Smooth muscle cell (in vitro differentiated cells): Measurements from ENCODE around the gene EIF4G3. TPM values are rescaled to one million over a fixed set of nuclear protein-coding genes. Genes with fewer than 3 reads are reported as not detected.

Experiments used
- DNase-seq: peaks from one replicate; lab custom pipeline; 2025; ENCODE audit not compliant: unreplicated experiment; lab: John Stamatoyannopoulos, UW
- H2AFZ ChIP-seq: fragments of 200-600 bp; sonication (generic); 2 replicates; pipeline ENCODE4 v1.6.0; 2016; ENCODE audit warnings: antibody characterized with exemption, low read depth, mild to moderate bottlenecking
- H3F3A ChIP-seq: fragments of 200-600 bp; sonication (generic); 2 replicates; pipeline ENCODE4 v1.6.0; 2017; ENCODE audit warnings: antibody characterized with exemption, low read depth
- H3K27ac ChIP-seq: fragments of 200-600 bp; sonication (generic); 2 replicates; pipeline ENCODE4 v1.5.1; 2016; ENCODE audit warnings: low read depth, mild to moderate bottlenecking
- H3K27me3 ChIP-seq: fragments of 200-600 bp; sonication (generic); 2 replicates; pipeline ENCODE4 v1.6.1; 2016; ENCODE audit warnings: low read depth, mild to moderate bottlenecking
- H3K36me3 ChIP-seq: fragments of 200-600 bp; sonication (generic); 2 replicates; pipeline ENCODE4 v1.5.1; 2016; ENCODE audit warnings: low read depth
- H3K4me1 ChIP-seq: fragments of 200-600 bp; sonication (generic); 2 replicates; pipeline ENCODE4 v1.5.1; 2016; ENCODE audit warnings: low read depth
- H3K4me2 ChIP-seq: fragments of 200-600 bp; sonication (generic); 2 replicates; pipeline ENCODE4 v1.6.0; 2016; ENCODE audit warnings: mild to moderate bottlenecking
- H3K4me3 ChIP-seq: fragments of 200-600 bp; sonication (generic); 2 replicates; pipeline ENCODE4 v1.5.1; 2016; ENCODE audit warnings: mild to moderate bottlenecking
- H3K79me2 ChIP-seq: fragments of 200-600 bp; sonication (generic); 2 replicates; pipeline ENCODE4 v1.6.0; 2016; ENCODE audit warnings: low read depth, mild to moderate bottlenecking
- H3K9ac ChIP-seq: fragments of 200-600 bp; sonication (generic); 2 replicates; pipeline ENCODE4 v1.6.0; 2016; ENCODE audit warnings: low read depth
- H3K9me3 ChIP-seq: fragments of 200-600 bp; sonication (generic); replicated peaks from 2 replicates; pipeline ENCODE4 v1.5.1; 2016; ENCODE audit warnings: low read depth
- H4K20me1 ChIP-seq: fragments of 200-600 bp; sonication (generic); 2 replicates; pipeline ENCODE4 v1.6.0; 2016; ENCODE audit warnings: low read depth
- CTCF ChIP-seq: fragments of 200-600 bp; sonication (generic); IDR thresholded peaks from 2 replicates; pipeline ENCODE4 v1.5.1; 2017; ENCODE audit warnings: borderline replicate concordance, mild to moderate bottlenecking, antibody characterized with exemption; ENCODE audit not compliant: insufficient read depth, poor library complexity, severe bottlenecking
- WGBS: methylation state at CpG from one replicate; pipeline ENCODE4 v1.1.7; 2016; ENCODE audit warnings: low lambda C conversion rate; 5-methylcytosine and 5-hydroxymethylcytosine counted together
- polyA plus RNA-seq: library from polyadenylated mRNA; unstranded; fragments of >200 nt; fragmentation: Nextera tagmentation; extraction: Ambion mirVana; gene quantifications from 2 replicates; pipeline ENCODE4 v1.2.1, GENCODE V29; 2016
- total RNA-seq: library from RNA; depleted of rRNA; stranded (reverse); fragments of >200 nt; gene quantifications from 2 replicates; pipeline ENCODE4 v1.2.3, GENCODE V29; 2014

Gene EIF4G3
- total and polyA plus RNA-seq, 2 experiments from 2014 or later: 31.5 to 49.5 TPM

GRCh38 chr1:20785907-20786252 lies 390.8 kb downstream of the EIF4G3 start:
- TF ChIP-seq CTCF: no peak
- Histone ChIP-seq H3K4me2 (peak overlapping the region; percentile 91), H3K79me2 (peaks cover 51% of the 10 kb centered on the region), H3K27ac (peak overlapping the region; percentile 97), H3K27me3 (no peaks in the 10 kb centered on the region), H3K4me3 (peak overlapping the region; percentile 83), H3K4me1 (peaks cover 15% of the 10 kb centered on the region), H3F3A (peaks cover 9% of the 10 kb centered on the region), H3K36me3 (no peaks in the 10 kb centered on the region), H3K9ac (peak overlapping the region; percentile 96), H3K9me3 (no peaks in the 10 kb centered on the region), H4K20me1 (peaks cover 55% of the 10 kb centered on the region), H2AFZ (no peak overlapping the region)
- no peak for DNase-seq
- WGBS: 1% methylated on average over 16 of the region's 16 CpGs

- H3F3A ChIP-seq: peaks cover 4% of the 10 kb centered on the region
- no peak overlapping the region for H3K27ac ChIP-seq
- H3K4me3 ChIP-seq: no peak overlapping the region
- no peaks in the 10 kb centered on the region for H3K9me3 ChIP-seq
- no peak overlapping the region for H2AFZ ChIP-seq
- no peaks in the 10 kb centered on the region for H3K4me1 ChIP-seq
- peaks cover 89% of the 10 kb centered on the region for H3K79me2 ChIP-seq
- H4K20me1 ChIP-seq: peaks cover 97% of the 10 kb centered on the region
- 97% methylated on average over 4 of the region's 4 CpGs for whole genome bisulfite sequencing
- DNase-seq: no peak
- H3K9ac ChIP-seq: no peak overlapping the region
- H3K36me3 ChIP-seq: peaks cover 35% of the 10 kb centered on the region
- TF ChIP-seq CTCF: no peak
- no peaks in the 10 kb centered on the region for H3K27me3 ChIP-seq
- no peak overlapping the region for H3K4me2 ChIP-seq
Observed at GRCh38 chr1:20775700-20776099, 401.0 kb downstream of the EIF4G3 start.

DNA sequence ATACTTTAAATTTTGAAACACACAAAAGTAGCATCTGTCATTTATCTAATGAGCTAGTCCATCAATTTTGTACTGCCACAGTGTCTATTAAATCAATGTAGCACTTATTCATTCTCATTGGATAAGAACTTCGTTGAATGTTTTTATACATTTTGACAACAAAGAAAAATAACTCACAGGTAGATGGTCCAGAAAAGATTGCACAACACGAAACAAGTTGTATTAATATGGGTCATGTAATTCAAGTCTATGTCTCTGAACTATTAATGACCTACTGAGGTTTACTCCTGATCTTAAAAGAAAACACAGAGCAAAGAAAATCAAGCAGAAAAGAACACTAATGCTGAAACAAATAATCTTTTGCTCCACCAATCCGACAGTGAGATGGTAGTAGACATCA lies 404.9 kb downstream of the EIF4G3 start:
- H3K36me3 ChIP-seq: peaks cover 42% of the 10 kb centered on the region
- no peak for DNase-seq
- no peak overlapping the region for H3K27ac ChIP-seq
- H4K20me1 ChIP-seq: peaks cover 66% of the 10 kb centered on the region
- H3K27me3 ChIP-seq: no peaks in the 10 kb centered on the region
- H2AFZ ChIP-seq: no peak overlapping the region
- no peaks in the 10 kb centered on the region for H3K9me3 ChIP-seq
- H3K4me2 ChIP-seq: no peak overlapping the region
- H3F3A ChIP-seq: no peaks in the 10 kb centered on the region
- no peak overlapping the region for H3K4me3 ChIP-seq
- no peak overlapping the region for H3K9ac ChIP-seq
- H3K4me1 ChIP-seq: no peaks in the 10 kb centered on the region
- WGBS: 99% methylated on average over 3 of the region's 3 CpGs
- peaks cover 50% of the 10 kb centered on the region for H3K79me2 ChIP-seq
- no peak for TF ChIP-seq CTCF

DNA sequence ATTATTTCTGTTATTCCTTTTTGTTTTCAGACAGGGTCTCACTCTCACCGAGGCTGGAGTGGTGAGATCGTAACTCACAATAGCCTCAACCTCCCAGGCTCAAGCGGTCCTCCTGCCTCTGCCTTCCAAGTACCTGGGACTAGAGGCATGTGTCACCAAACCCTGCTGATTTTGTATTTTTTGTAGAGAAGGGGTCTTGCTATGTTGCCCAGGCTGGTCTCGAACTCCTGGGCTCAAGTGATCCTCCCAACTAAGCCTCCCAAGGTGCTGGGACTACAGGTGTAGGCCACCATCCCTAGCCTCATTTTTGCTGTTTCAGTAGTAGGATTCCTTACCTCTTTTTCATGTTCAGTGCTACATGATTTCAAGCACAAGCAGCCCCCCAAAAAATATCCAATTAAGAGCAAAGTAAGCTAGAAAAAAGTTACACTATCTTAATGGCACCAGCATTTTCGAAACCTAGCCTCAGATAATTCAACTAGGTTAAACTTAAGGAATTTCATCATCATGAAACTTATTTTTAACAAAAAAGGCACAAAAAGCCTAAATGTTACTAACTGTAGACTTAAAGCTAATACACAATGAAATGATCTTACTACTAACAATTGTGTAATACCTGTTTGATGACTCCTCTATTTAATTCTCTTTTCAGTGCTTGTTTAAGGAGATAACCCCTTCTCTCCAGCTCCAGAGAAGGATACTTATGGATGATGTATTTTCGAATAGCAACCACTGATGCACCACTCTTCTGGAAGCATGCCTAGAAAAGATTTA lies 406.2 kb downstream of the EIF4G3 start:
- no peak overlapping the region for H3K9ac ChIP-seq
- peaks cover 40% of the 10 kb centered on the region for H3K36me3 ChIP-seq
- no peaks in the 10 kb centered on the region for H3K4me1 ChIP-seq
- WGBS: 97% methylated on average over 6 of the region's 6 CpGs
- H3K9me3 ChIP-seq: no peaks in the 10 kb centered on the region
- no peak overlapping the region for H2AFZ ChIP-seq
- H3K79me2 ChIP-seq: peaks cover 37% of the 10 kb centered on the region
- H3K27ac ChIP-seq: no peak overlapping the region
- no peak overlapping the region for H3K4me2 ChIP-seq
- H3F3A ChIP-seq: no peaks in the 10 kb centered on the region
- peaks cover 53% of the 10 kb centered on the region for H4K20me1 ChIP-seq
- H3K4me3 ChIP-seq: no peak overlapping the region
- TF ChIP-seq CTCF: no peak
- DNase-seq: no peak
- no peaks in the 10 kb centered on the region for H3K27me3 ChIP-seq
